ENCODE data around the gene UVSSA. TPM values are rescaled to one million over a fixed set of nuclear protein-coding genes. Genes with fewer than 3 reads are reported as not detected.
"Not testable (repeated sequence)": the region's sequence is repeated elsewhere in the genome, so short reads cannot be mapped to it uniquely, and the experiment has no call there.

UVSSA gene
- total RNA-seq, 1 donor from 2014 or later: 5.9 TPM

- peaks cover 19% of the 10 kb centered on the region for H3K9me3 ChIP-seq (replicated peaks)
- TF ChIP-seq CTCF (IDR thresholded peaks at IDR 0.05; ENCODE audit: borderline replicate concordance): no peak
- intact Hi-C loops (cut with micrococcal nuclease): no loop called here
- peak; percentile 9 for DNase-seq
- H3K36me3 ChIP-seq: peaks cover 71% of the 10 kb centered on the region
- no peaks in the 10 kb centered on the region for H3K27me3 ChIP-seq (ENCODE audit: low read depth)
- no peaks in the 10 kb centered on the region for H3K4me1 ChIP-seq
- no peak overlapping the region for H3K4me3 ChIP-seq
- no peak overlapping the region for H3K27ac ChIP-seq (replicated peaks)
These were observed 38.6 kb downstream of the UVSSA start for GRCh38 chr4:1385373-1386340.

- Histone ChIP-seq H3K36me3 (peaks cover 51% of the 10 kb centered on the region), H3K9me3 (replicated peaks) (peaks cover 44% of the 10 kb centered on the region)
- DNase-seq; intact Hi-C loops (cut with micrococcal nuclease); H3K4me1 ChIP-seq; H3K4me3 ChIP-seq; H3K27ac ChIP-seq (replicated peaks); H3K27me3 ChIP-seq (ENCODE audit: low read depth): not testable (repeated sequence)
These were observed 46.4 kb downstream of the UVSSA start for GRCh38 chr4:1393363-1393762.

GRCh38 chr4:1393866-1394265, 46.9 kb downstream of the UVSSA start:
- H3K27ac ChIP-seq (replicated peaks): no peak overlapping the region
- no peak overlapping the region for H3K4me3 ChIP-seq
- TF ChIP-seq CTCF (IDR thresholded peaks at IDR 0.05; ENCODE audit: borderline replicate concordance): no peak
- DNase-seq: peak; percentile 3
- peaks cover 46% of the 10 kb centered on the region for H3K36me3 ChIP-seq
- H3K27me3 ChIP-seq (ENCODE audit: low read depth): no peaks in the 10 kb centered on the region
- H3K4me1 ChIP-seq: no peaks in the 10 kb centered on the region
- intact Hi-C loops (cut with micrococcal nuclease): no loop called here
- H3K9me3 ChIP-seq (replicated peaks): peaks cover 39% of the 10 kb centered on the region

GRCh38 chr4:1394554-1395388, 47.8 kb downstream of the UVSSA start:
- H3K4me1 ChIP-seq; H3K27ac ChIP-seq (replicated peaks); DNase-seq; H3K4me3 ChIP-seq; H3K27me3 ChIP-seq (ENCODE audit: low read depth); intact Hi-C loops (cut with micrococcal nuclease): not testable (repeated sequence)
- H3K36me3 ChIP-seq: peaks cover 38% of the 10 kb centered on the region
- peaks cover 31% of the 10 kb centered on the region for H3K9me3 ChIP-seq (replicated peaks)

GRCh38 chr4:1395389-1395820, 48.4 kb downstream of the UVSSA start:
- H3K27ac ChIP-seq (replicated peaks); intact Hi-C loops (cut with micrococcal nuclease); H3K4me3 ChIP-seq; H3K4me1 ChIP-seq: not testable (repeated sequence)
- Histone ChIP-seq H3K36me3 (peaks cover 36% of the 10 kb centered on the region), H3K27me3 (ENCODE audit: low read depth) (peaks cover 12% of the 10 kb centered on the region), H3K9me3 (replicated peaks) (peaks cover 31% of the 10 kb centered on the region)
- DNase-seq: peak; percentile 9

GRCh38 chr4:1395941-1396805, 49.2 kb downstream of the UVSSA start:
- peak; percentile 6 for DNase-seq
- Histone ChIP-seq H3K4me3 (no peak overlapping the region), H3K36me3 (peaks cover 31% of the 10 kb centered on the region), H3K27ac (replicated peaks) (no peak overlapping the region), H3K4me1 (no peaks in the 10 kb centered on the region), H3K9me3 (replicated peaks) (peaks cover 29% of the 10 kb centered on the region), H3K27me3 (ENCODE audit: low read depth) (peaks cover 20% of the 10 kb centered on the region)
- intact Hi-C loops (cut with micrococcal nuclease): no loop called here
- no peak for TF ChIP-seq CTCF (IDR thresholded peaks at IDR 0.05; ENCODE audit: borderline replicate concordance)
